K562 (cell line): ENCODE results near the gene ZNRD2.
A peak's percentile ranks its signal among the peaks of the same experiment; 100 is the strongest.

Experiments
- GATAD2B ChIP-seq: fragments of 450-650 bp; IDR thresholded peaks from 2 replicates; pipeline ENCODE4 v1.6.1; 2017; ENCODE audit warnings: mild to moderate bottlenecking, borderline replicate concordance
- KLF10 ChIP-seq: fragments of 250-450 bp; sonication (Bioruptor Pico); IDR thresholded peaks from 2 replicates; pipeline ENCODE4 v1.6.1; 2021; ENCODE audit warnings: matching md5 sums
- NCOA6 ChIP-seq: fragments of 450-650 bp; IDR thresholded peaks from 2 replicates; pipeline ENCODE4 v1.6.1; 2017; ENCODE audit warnings: mild to moderate bottlenecking
- POLR2A ChIP-seq: fragments of 450-650 bp; conservative IDR thresholded peaks from 2 replicates; pipeline ENCODE4 v1.6.1; 2016
- POLR2AphosphoS5 ChIP-seq: IDR thresholded peaks from 2 replicates; pipeline ENCODE4 v1.6.1; 2011; ENCODE audit warnings: mild to moderate bottlenecking, low read depth, low read length, moderate library complexity; ENCODE audit not compliant: control insufficient read depth, insufficient read depth
- RAD21 ChIP-seq, 2 experiments: fragments of 250-450 bp in 1 of 2; fragments of 450-650 bp in 1 of 2; sonication (Bioruptor Pico) in 1 of 2; formaldehyde crosslinking in 1 of 2; IDR thresholded peaks in 1 of 2; conservative IDR thresholded peaks in 1 of 2; 2 replicates each; pipeline versions ENCODE4 v1.4.0 to v1.8.0; 2020 to 2022; ENCODE audit warnings: mild to moderate bottlenecking in 2 of 2, moderate library complexity in 1 of 2
- SMARCC2 ChIP-seq: fragments of 450-650 bp; IDR thresholded peaks from 2 replicates; pipeline ENCODE4 v1.6.1; 2017; ENCODE audit warnings: antibody characterized with exemption, moderate library complexity, mild to moderate bottlenecking, low read depth
- SMC3 ChIP-seq: conservative IDR thresholded peaks from 2 replicates; pipeline ENCODE4 v1.6.1; 2011; ENCODE audit warnings: low read depth, low read length, improper control_type of control experiment; ENCODE audit not compliant: insufficient read depth
- ZFP1 ChIP-seq: fragments of 450-650 bp; formaldehyde crosslinking; IDR thresholded peaks from 2 replicates; pipeline ENCODE4 v1.4.0; 2020; ENCODE audit warnings: mild to moderate bottlenecking, mixed read lengths
- ZNF699 ChIP-seq: fragments of 250-450 bp; sonication (Bioruptor Pico); IDR thresholded peaks from 2 replicates; pipeline ENCODE4 v1.8.0; 2021; ENCODE audit warnings: mild to moderate bottlenecking, moderate library complexity; ENCODE audit not compliant: insufficient replicate concordance

GRCh38 chr11:65574811-65575567, 4.7 kb downstream of the ZNRD2 start:
- TF ChIP-seq ZNF699 (CRISPR knock-in tag) (no peak), GATAD2B (peak; percentile 69; the same call in 1 of the 2 replicates), SMC3 (no peak), RAD21 (CRISPR knock-in tag; conservative IDR thresholded peaks at IDR 0.05 in 1 of 2, IDR thresholded peaks at IDR 0.05 in 1 of 2) (no peak), SMARCC2 (peak; percentile 62; the same call in 1 of the 2 replicates), KLF10 (CRISPR knock-in tag) (no peak; the same call in 1 of the 2 replicates), ZFP1 (no peak), POLR2AphosphoS5 (peak; percentile 97), NCOA6 (no peak), POLR2A (peak; percentile 67)
